Right lobe of liver (tissue), 6 donors: ENCODE data around the gene TRA2B. TPM values are rescaled to one million over a fixed set of nuclear protein-coding genes. Genes with fewer than 3 reads are reported as not detected.

Source experiments
- ATAC-seq, 4 donors: fragments of 200-7000 bp; cut with Tn5 transposase; one replicate each; pipeline ENCODE4 v1.9.1; 2020; ENCODE audit warnings: mild to moderate bottlenecking in 4 of 4, moderate library complexity in 4 of 4
- DNase-seq, 3 donors: peaks; one replicate each; pipeline ENCODE4 v3.0.0-alpha.2; 2020
- H3K27ac ChIP-seq, 3 donors: fragments of 200-600 bp; one replicate each; pipeline ENCODE4 v1.8.0; 2022
- H3K27me3 ChIP-seq, 2 donors: fragments of 200-600 bp; one replicate each; pipeline ENCODE4 v1.8.0; 2022
- H3K36me3 ChIP-seq, 4 donors: fragments of 200-600 bp; sonication (generic) in 1 of 4; one replicate each; pipeline versions ENCODE4 v1.5.1 to v1.8.0; 2017 to 2022; ENCODE audit warnings: control low read depth in 1 of 4
- H3K4me1 ChIP-seq, 4 donors: fragments of 200-600 bp; sonication (generic) in 1 of 4; one replicate each; pipeline versions ENCODE4 v1.5.1 to v1.8.0; 2017 to 2022; ENCODE audit warnings: control low read depth in 1 of 4
- H3K4me3 ChIP-seq, 3 donors: fragments of 200-600 bp; one replicate each; pipeline ENCODE4 v1.8.0; 2022
- H3K9me3 ChIP-seq, 4 donors: fragments of 200-600 bp; sonication (generic) in 1 of 4; one replicate each; pipeline versions ENCODE4 v1.5.1 to v1.8.0; 2017 to 2022; ENCODE audit warnings: control low read depth in 1 of 4
- POLR2A ChIP-seq: fragments of 450-650 bp; IDR thresholded peaks from one replicate; pipeline ENCODE4 v1.6.1; 2017; ENCODE audit warnings: antibody characterized with exemption, mild to moderate bottlenecking
- WGBS: methylation state at CpG from one replicate; pipeline ENCODE4 v1.1.6; 2018; ENCODE audit warnings: low coverage, low lambda C conversion rate; ENCODE audit not compliant: insufficient coverage; ENCODE audit errors: missing lambda C conversion rate; 5-methylcytosine and 5-hydroxymethylcytosine counted together
- intact Hi-C, 2 donors: fragments of 100-400 bp; cut with DNase I; formaldehyde crosslinking; loops; one replicate each; pipeline versions ENCODE4 v1.11.2 to v1.14.1; 2022
- total RNA-seq, 6 experiments: library from RNA; depleted of rRNA in 2 of 6; stranded (reverse); fragments of >200 nt in 2 of 6; fragmentation: NEBNext Ultra II Directional in 3 of 6; extraction: Animal tissue kit (Norgen Biotek cat#: 25700) in 3 of 6; gene quantifications; one replicate each; pipeline versions ENCODE4 v1.1.0 to v1.2.4, GENCODE V29; 2016 to 2023
- TF ChIP-seq, protein P1 (sequence below), 4 donors: fragments of 200-600 bp in 3 of 4; fragments of 450-650 bp in 1 of 4; IDR thresholded peaks; one replicate each; pipeline versions ENCODE4 v1.5.1 to v1.8.0; 2016 to 2022; ENCODE audit warnings: antibody characterized with exemption in 4 of 4, mild to moderate bottlenecking in 2 of 4
- donor health status: DM: no; HTN: yes; CAD: no.
- donor health status: DM: no; HTN: no; CAD: no.
- donor health status: DM: no; HTN: no; CAD: no.
- donor health status: DM: no; HTN: yes; CAD: no.
- donor health status: DM: no; HTN: yes; CAD: no.

The TRA2B gene
- total RNA-seq, 6 experiments from 2014 or later: 31.0 to 68.5 (median 49.6) TPM

DNA sequence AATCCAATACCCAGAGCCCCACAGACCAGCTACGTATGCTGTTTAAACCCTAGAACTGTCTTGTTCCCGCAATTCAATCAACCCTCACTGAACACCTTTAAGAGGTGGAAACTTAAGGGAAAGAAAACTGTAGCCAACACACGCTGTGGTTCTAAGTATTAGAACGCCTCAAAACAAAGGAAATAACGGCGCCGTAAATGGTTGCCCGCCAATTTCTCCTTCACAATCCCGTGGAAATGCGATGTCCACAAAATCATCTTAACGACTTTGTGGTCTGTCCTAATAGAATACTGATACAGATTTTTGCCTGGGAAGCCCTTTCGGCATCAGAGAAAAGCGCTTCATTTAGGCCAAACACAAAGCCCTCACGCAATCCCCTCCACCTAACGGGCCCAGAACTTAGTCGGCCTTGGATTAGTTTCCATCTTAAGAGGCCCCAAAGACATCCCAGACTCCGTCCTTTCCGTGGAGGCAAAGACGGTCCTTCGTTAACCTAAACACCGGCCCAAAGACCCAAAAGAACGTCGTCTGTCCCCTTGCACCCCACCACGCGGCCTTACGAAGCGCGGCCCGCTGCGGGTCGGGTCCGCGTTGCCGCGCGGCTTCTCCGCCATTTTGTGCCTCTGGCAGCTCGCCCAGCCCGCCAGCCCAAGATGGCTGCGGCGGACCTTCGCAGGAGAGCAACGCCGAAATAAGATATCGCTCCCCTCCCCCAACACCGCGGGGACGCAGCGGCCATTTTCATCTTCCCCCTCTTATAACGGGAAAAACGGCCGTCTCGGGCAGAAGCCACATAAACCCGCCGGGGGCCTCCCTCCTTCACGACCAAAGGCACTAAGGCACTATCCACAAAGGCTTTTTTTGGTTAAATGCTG lies 763 bp downstream of the TRA2B start:
- H3K4me3 ChIP-seq: peak overlapping the region; percentile 81 to 98 (median 92)
- ATAC-seq: peak; percentile 64 to 78 (median 74)
- under 1% methylated on average over 38 of the region's 56 CpGs for WGBS
- no peaks in the 10 kb centered on the region for H3K27me3 ChIP-seq
- H3K27ac ChIP-seq: peak overlapping the region; percentile 97 to 100 (median 99)
- H3K9me3 ChIP-seq: no peaks in the 10 kb centered on the region
- TF ChIP-seq POLR2A: no peak
- TF ChIP-seq, protein P1, sequence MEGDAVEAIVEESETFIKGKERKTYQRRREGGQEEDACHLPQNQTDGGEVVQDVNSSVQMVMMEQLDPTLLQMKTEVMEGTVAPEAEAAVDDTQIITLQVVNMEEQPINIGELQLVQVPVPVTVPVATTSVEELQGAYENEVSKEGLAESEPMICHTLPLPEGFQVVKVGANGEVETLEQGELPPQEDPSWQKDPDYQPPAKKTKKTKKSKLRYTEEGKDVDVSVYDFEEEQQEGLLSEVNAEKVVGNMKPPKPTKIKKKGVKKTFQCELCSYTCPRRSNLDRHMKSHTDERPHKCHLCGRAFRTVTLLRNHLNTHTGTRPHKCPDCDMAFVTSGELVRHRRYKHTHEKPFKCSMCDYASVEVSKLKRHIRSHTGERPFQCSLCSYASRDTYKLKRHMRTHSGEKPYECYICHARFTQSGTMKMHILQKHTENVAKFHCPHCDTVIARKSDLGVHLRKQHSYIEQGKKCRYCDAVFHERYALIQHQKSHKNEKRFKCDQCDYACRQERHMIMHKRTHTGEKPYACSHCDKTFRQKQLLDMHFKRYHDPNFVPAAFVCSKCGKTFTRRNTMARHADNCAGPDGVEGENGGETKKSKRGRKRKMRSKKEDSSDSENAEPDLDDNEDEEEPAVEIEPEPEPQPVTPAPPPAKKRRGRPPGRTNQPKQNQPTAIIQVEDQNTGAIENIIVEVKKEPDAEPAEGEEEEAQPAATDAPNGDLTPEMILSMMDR (IDR thresholded peaks at IDR 0.05): no peak
- H3K4me1 ChIP-seq: peaks cover 0 to 36% (median 9%) of the 10 kb centered on the region in 4 donors
- H3K36me3 ChIP-seq: peaks cover 0 to 2% (median 0%) of the 10 kb centered on the region in 4 donors
- peak; percentile 85 to 86 (median 85) for DNase-seq
- intact Hi-C loops: no loop called here

DNA sequence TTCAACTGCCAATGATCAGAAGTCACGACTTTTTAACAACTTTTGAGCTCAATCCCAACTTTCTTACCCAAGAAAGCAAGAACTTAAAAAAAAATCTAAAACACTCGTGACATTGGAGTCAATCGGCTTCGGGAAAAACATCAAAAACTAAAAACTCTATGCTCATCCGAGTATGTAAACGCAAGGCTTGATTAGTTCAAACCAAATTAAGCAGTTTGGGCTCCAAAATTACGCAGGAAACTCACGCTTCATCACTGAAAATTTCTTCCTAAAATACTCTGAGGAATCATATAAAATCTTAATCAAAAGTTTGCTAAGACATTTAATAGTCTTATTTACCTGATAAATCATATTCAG lies 1.6 kb downstream of the TRA2B start:
- Histone ChIP-seq H3K27me3 (no peaks in the 10 kb centered on the region), H3K9me3 (no peaks in the 10 kb centered on the region), H3K4me1 (peaks cover 0 to 44% (median 13%) of the 10 kb centered on the region in 4 donors), H3K36me3 (peaks cover 0 to 2% (median 0%) of the 10 kb centered on the region in 4 donors), H3K27ac (peak overlapping the region; percentile 97 to 100 (median 99)), H3K4me3 (peak overlapping the region; percentile 81 to 98 (median 92))
- intact Hi-C loops: no loop called here
- TF ChIP-seq POLR2A: no peak
- TF ChIP-seq, protein P1 (IDR thresholded peaks at IDR 0.05): no peak
- DNase-seq (no peak), ATAC-seq (no peak)
- WGBS: under 1% methylated on average over 8 of the region's 8 CpGs

DNA sequence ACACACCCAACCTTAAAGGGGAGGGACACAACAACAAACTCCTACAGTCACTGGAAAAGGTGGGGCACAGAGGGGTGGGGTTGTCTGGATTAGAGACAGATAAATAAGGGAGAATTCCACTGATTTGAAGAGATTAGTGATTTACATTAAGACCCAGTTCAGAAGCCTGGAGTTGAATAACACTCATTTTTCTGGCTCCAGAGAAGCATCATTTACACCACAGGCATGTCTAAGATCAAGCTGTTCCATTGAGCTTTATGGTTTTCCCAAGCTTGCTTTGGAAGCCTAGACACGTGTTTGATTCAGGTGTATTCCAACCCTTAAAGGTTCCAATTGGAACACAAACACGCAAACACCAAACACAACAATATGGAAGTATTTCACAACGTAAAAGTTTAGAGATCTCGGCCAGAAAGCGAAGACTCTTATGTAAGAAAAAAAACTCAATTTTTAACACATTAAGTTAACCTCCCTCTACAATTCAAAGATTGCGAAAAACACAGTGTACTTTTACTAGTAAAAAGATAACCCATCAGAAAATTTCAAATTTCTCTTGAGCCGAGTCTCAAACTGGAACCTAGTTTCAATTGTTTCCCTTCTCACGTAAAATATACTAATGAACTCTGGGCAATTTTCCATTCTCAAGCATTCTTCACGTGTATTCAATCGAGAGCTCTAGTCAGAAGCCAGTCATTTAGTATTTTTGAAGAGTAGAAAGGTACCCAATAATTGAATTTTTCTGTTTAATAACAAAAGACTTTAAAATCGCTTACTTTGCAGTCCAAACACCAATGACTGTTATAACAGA lies 2.1 kb downstream of the TRA2B start:
- H3K27me3 ChIP-seq: no peaks in the 10 kb centered on the region
- DNase-seq: no peak
- intact Hi-C loops: no loop called here
- H3K4me3 ChIP-seq: peak overlapping the region; percentile 81 to 98 (median 92)
- H3K4me1 ChIP-seq: peaks cover 0 to 49% (median 15%) of the 10 kb centered on the region in 4 donors
- WGBS: under 1% methylated on average over 11 of the region's 11 CpGs
- H3K27ac ChIP-seq: peak overlapping the region; percentile 97 to 100 (median 99)
- ATAC-seq: no peak
- no peak for TF ChIP-seq POLR2A
- TF ChIP-seq, protein P1 (IDR thresholded peaks at IDR 0.05): no peak
- peaks cover 0 to 2% (median 0%) of the 10 kb centered on the region in 4 donors for H3K36me3 ChIP-seq
- H3K9me3 ChIP-seq: no peaks in the 10 kb centered on the region

DNA sequence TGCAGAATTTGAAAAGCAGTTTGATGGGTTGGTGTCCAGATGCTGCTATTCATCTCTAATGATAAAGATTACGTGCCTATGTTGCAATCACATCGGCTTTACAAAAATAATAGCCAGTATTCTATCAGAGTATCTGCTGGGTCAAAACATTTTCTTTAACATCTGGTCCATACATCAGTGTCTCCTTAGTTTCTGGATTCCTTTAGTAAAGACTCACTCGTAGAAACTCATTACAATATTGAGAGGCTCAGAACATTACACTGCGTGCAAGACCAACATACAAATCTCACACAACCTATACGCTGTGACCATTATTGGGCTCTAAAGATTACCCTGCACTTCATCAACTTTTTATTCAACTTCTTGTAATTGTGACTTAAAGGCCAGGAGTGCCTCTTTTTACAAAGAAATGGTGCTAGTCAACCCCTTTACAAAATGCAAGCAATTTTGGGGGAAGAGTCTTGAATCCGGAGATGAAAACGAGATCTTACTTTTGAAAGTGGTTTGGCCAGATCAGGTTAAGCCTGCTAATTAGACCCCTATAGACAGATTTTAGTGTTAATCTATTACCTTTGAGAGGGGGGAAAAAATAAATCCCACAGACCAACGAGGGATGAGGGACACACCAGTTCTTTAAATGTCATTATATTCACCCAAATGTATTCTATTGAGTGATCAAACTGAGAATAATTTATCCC lies 2.9 kb downstream of the TRA2B start:
- H3K4me1 ChIP-seq: peaks cover 0 to 57% (median 19%) of the 10 kb centered on the region in 4 donors
- intact Hi-C loops: no loop called here
- 1% methylated on average over 8 of the region's 8 CpGs for WGBS

More for the DNA sequence above, 2.9 kb downstream of the TRA2B start:
- TF ChIP-seq, protein P1 (IDR thresholded peaks at IDR 0.05): no peak
- no peak for TF ChIP-seq POLR2A
- peak overlapping the region; percentile 81 to 98 (median 92) for H3K4me3 ChIP-seq
- H3K9me3 ChIP-seq: no peaks in the 10 kb centered on the region
- DNase-seq (no peak), ATAC-seq (no peak)
- peak overlapping the region in 2 of 3 donors; percentile 45 to 99 for H3K27ac ChIP-seq
- peaks cover 0 to 2% (median 0%) of the 10 kb centered on the region in 4 donors for H3K36me3 ChIP-seq
- no peaks in the 10 kb centered on the region for H3K27me3 ChIP-seq
